Activated naive CD4-positive, alpha-beta T cell treated with anti-CD3 and anti-CD28 coated beads, Interleukin-2, amount 10 ng/mL, durations not matched to agents 7 days and 5 days (primary cell): ENCODE measurements around the gene ARHGAP22.

Source experiments
- CTCF ChIA-PET: fragments of 350-600 bp; sonication (Branson Sonifier 250); formaldehyde crosslinking; loops from one replicate; lab custom pipeline; 2021; ENCODE audit warnings: antibody characterized with exemption; lab: Charles Lee
- DNase-seq: peaks from one replicate; pipeline ENCODE4 v3.0.0-alpha.2; 2020
- H3K27ac Mint-ChIP-seq: one replicate; pipeline ENCODE4 v1.8.0; 2021; ENCODE audit warnings: mild to moderate bottlenecking, moderate library complexity, mixed read lengths
- H3K27me3 Mint-ChIP-seq: one replicate; pipeline ENCODE4 v1.8.0; 2021; ENCODE audit warnings: mild to moderate bottlenecking, mixed read lengths
- H3K36me3 Mint-ChIP-seq: one replicate; pipeline ENCODE4 v1.8.0; 2021; ENCODE audit warnings: mixed read lengths
- H3K4me1 Mint-ChIP-seq: one replicate; pipeline ENCODE4 v1.8.0; 2021; ENCODE audit warnings: mixed read lengths
- H3K4me3 Mint-ChIP-seq: one replicate; pipeline ENCODE4 v1.8.0; 2021; ENCODE audit warnings: mild to moderate bottlenecking, moderate library complexity, mixed read lengths
- H3K9me3 Mint-ChIP-seq: one replicate; pipeline ENCODE4 v1.8.0; 2021; ENCODE audit warnings: mixed read lengths

Gene ARHGAP22

GRCh38 chr10:48554246-48554645 is 50.6 kb downstream of the ARHGAP22 start:
- CTCF ChIA-PET = interaction anchor here (3.3 kb wide), 1 partner anchor 103 kb away, joined by 42 read pairs; no protein-coding TSS in a partner anchor
- no peak for DNase-seq
- no peaks in the 10 kb centered on the region for H3K36me3 Mint-ChIP-seq
- no peaks in the 10 kb centered on the region for H3K4me1 Mint-ChIP-seq
- H3K4me3 Mint-ChIP-seq = no peak overlapping the region
- no peaks in the 10 kb centered on the region for H3K9me3 Mint-ChIP-seq
- peaks cover 6% of the 10 kb centered on the region for H3K27me3 Mint-ChIP-seq
- no peak overlapping the region for H3K27ac Mint-ChIP-seq

GRCh38 chr10:48552946-48553564 is 51.8 kb downstream of the ARHGAP22 start:
- Mint-ChIP-seq H3K9me3 (no peaks in the 10 kb centered on the region), H3K27ac (no peak overlapping the region), H3K4me3 (no peak overlapping the region), H3K27me3 (no peaks in the 10 kb centered on the region), H3K4me1 (no peaks in the 10 kb centered on the region), H3K36me3 (no peaks in the 10 kb centered on the region)
- no peak for DNase-seq
- CTCF ChIA-PET = interaction anchor here (0.8 to 3.3 kb wide), 5 partner anchors 16 to 190 kb away, joined by 3 to 42 read pairs (median 3); no protein-coding TSS in a partner anchor

GRCh38 chr10:48551861-48552591 is 52.8 kb downstream of the ARHGAP22 start:
- CTCF ChIA-PET = interaction anchor here (0.8 to 4.3 kb wide), 6 partner anchors 17 to 189 kb away, joined by 3 to 42 read pairs (median 3); no protein-coding TSS in a partner anchor
- Mint-ChIP-seq H3K36me3 (no peaks in the 10 kb centered on the region), H3K27ac (no peak overlapping the region), H3K4me1 (no peaks in the 10 kb centered on the region), H3K27me3 (no peaks in the 10 kb centered on the region), H3K4me3 (no peak overlapping the region), H3K9me3 (no peaks in the 10 kb centered on the region)
- peak; percentile 43 for DNase-seq

- H3K27me3 Mint-ChIP-seq = no peaks in the 10 kb centered on the region
- no peaks in the 10 kb centered on the region for H3K36me3 Mint-ChIP-seq
- H3K4me1 Mint-ChIP-seq = no peaks in the 10 kb centered on the region
- no peak overlapping the region for H3K4me3 Mint-ChIP-seq
- H3K27ac Mint-ChIP-seq = no peak overlapping the region
- no peak for DNase-seq
- no peaks in the 10 kb centered on the region for H3K9me3 Mint-ChIP-seq
- CTCF ChIA-PET = interaction anchor here (0.8 to 4.3 kb wide), 2 partner anchors 57 to 106 kb away, joined by 3 to 41 read pairs; no protein-coding TSS in a partner anchor
Measured at GRCh38 chr10:48550977-48551376, 53.9 kb downstream of the ARHGAP22 start.

- Mint-ChIP-seq H3K27me3 (no peaks in the 10 kb centered on the region), H3K36me3 (no peaks in the 10 kb centered on the region), H3K4me3 (no peak overlapping the region), H3K27ac (no peak overlapping the region), H3K9me3 (no peaks in the 10 kb centered on the region), H3K4me1 (no peaks in the 10 kb centered on the region)
- CTCF ChIA-PET = interaction anchor here (0.8 to 4.3 kb wide), 3 partner anchors 58 to 107 kb away, joined by 3 to 41 read pairs (median 3); no protein-coding TSS in a partner anchor
- no peak for DNase-seq
Measured at GRCh38 chr10:48550071-48550691, 54.7 kb downstream of the ARHGAP22 start.

GRCh38 chr10:48549236-48549635 is 55.6 kb downstream of the ARHGAP22 start:
- no peak for DNase-seq
- H3K27me3 Mint-ChIP-seq = no peaks in the 10 kb centered on the region
- H3K36me3 Mint-ChIP-seq = no peaks in the 10 kb centered on the region
- H3K4me1 Mint-ChIP-seq = no peaks in the 10 kb centered on the region
- H3K27ac Mint-ChIP-seq = peak overlapping the region; percentile 24
- CTCF ChIA-PET = interaction anchor here (1.1 to 4.3 kb wide), 3 partner anchors 59 to 108 kb away, joined by 3 to 41 read pairs (median 5); no protein-coding TSS in a partner anchor
- no peak overlapping the region for H3K4me3 Mint-ChIP-seq
- H3K9me3 Mint-ChIP-seq = no peaks in the 10 kb centered on the region

GRCh38 chr10:48548531-48549135 is 56.2 kb downstream of the ARHGAP22 start:
- DNase-seq = no peak
- peaks cover 2% of the 10 kb centered on the region for H3K27me3 Mint-ChIP-seq
- H3K4me3 Mint-ChIP-seq = no peak overlapping the region
- no peaks in the 10 kb centered on the region for H3K4me1 Mint-ChIP-seq
- H3K9me3 Mint-ChIP-seq = no peaks in the 10 kb centered on the region
- no peak overlapping the region for H3K27ac Mint-ChIP-seq
- CTCF ChIA-PET = interaction anchor here (1.7 to 4.3 kb wide), 2 partner anchors 60 to 109 kb away, joined by 5 to 41 read pairs; no protein-coding TSS in a partner anchor
- no peaks in the 10 kb centered on the region for H3K36me3 Mint-ChIP-seq

- Mint-ChIP-seq H3K9me3 (no peaks in the 10 kb centered on the region), H3K4me3 (no peak overlapping the region), H3K27ac (no peak overlapping the region), H3K27me3 (peaks cover 4% of the 10 kb centered on the region), H3K36me3 (no peaks in the 10 kb centered on the region), H3K4me1 (no peaks in the 10 kb centered on the region)
- no peak for DNase-seq
- CTCF ChIA-PET = interaction anchor here (1.7 to 4.3 kb wide), 2 partner anchors 60 to 109 kb away, joined by 5 to 41 read pairs; no protein-coding TSS in a partner anchor
Measured at GRCh38 chr10:48547981-48548380, 56.9 kb downstream of the ARHGAP22 start.

GRCh38 chr10:48547061-48547895 is 57.6 kb downstream of the ARHGAP22 start:
- no peaks in the 10 kb centered on the region for H3K9me3 Mint-ChIP-seq
- no peaks in the 10 kb centered on the region for H3K36me3 Mint-ChIP-seq
- peaks cover 9% of the 10 kb centered on the region for H3K27me3 Mint-ChIP-seq
- no peaks in the 10 kb centered on the region for H3K4me1 Mint-ChIP-seq
- no peak overlapping the region for H3K27ac Mint-ChIP-seq
- CTCF ChIA-PET = interaction anchor here (0.7 to 4.3 kb wide), 3 partner anchors 109 to 111 kb away, joined by 3 to 41 read pairs (median 9); no protein-coding TSS in a partner anchor
- DNase-seq = no peak
- H3K4me3 Mint-ChIP-seq = no peak overlapping the region

- H3K36me3 Mint-ChIP-seq = no peaks in the 10 kb centered on the region
- no peak for DNase-seq
- CTCF ChIA-PET = interaction anchor here (2.3 kb wide), 1 partner anchor 110 kb away, joined by 9 read pairs; no protein-coding TSS in a partner anchor
Measured at GRCh38 chr10:48545462-48546145, 59.3 kb downstream of the ARHGAP22 start.

GRCh38 chr10:48543182-48543844 is 61.6 kb downstream of the ARHGAP22 start:
- Mint-ChIP-seq H3K4me1 (no peaks in the 10 kb centered on the region), H3K9me3 (no peaks in the 10 kb centered on the region), H3K27ac (no peak overlapping the region), H3K4me3 (no peak overlapping the region), H3K36me3 (no peaks in the 10 kb centered on the region), H3K27me3 (peaks cover 9% of the 10 kb centered on the region)
- DNase-seq = no peak
- CTCF ChIA-PET = no interaction called here

More at GRCh38 chr10:48545462-48546145, 59.3 kb downstream of the ARHGAP22 start:
- Mint-ChIP-seq H3K9me3 (no peaks in the 10 kb centered on the region), H3K4me3 (no peak overlapping the region), H3K27ac (no peak overlapping the region), H3K4me1 (no peaks in the 10 kb centered on the region), H3K27me3 (peaks cover 9% of the 10 kb centered on the region)

- Mint-ChIP-seq H3K4me1 (no peaks in the 10 kb centered on the region), H3K27ac (no peak overlapping the region), H3K36me3 (no peaks in the 10 kb centered on the region), H3K4me3 (no peak overlapping the region), H3K27me3 (peaks cover 9% of the 10 kb centered on the region), H3K9me3 (no peaks in the 10 kb centered on the region)
- CTCF ChIA-PET = no interaction called here
- no peak for DNase-seq
Measured at GRCh38 chr10:48542471-48543181, 62.2 kb downstream of the ARHGAP22 start.
